Stimulated activated CD4-positive, alpha-beta T cell treated with anti-CD3 and anti-CD28 coated beads, Interleukin-2, amount 100 ng/mL, for 48 hours (primary cell): Measurements from ENCODE around the gene NMS.
A peak's percentile ranks its signal among the peaks of the same experiment; 100 is the strongest.
"Not testable (repeated sequence)": the region's sequence is repeated elsewhere in the genome, so short reads cannot be mapped to it uniquely, and the experiment has no call there.

Experiments used
- DNase-seq, 2 donors: peaks; one replicate each; pipeline ENCODE4 v3.0.0-alpha.2; 2020

NMS gene

GRCh38 chr2:100470182-100470581 lies at the start of gene NMS:
Gene NMS, plus strand, starts transcription at chr2:100470482. Its CDS starts 7 bp downstream, at chr2:100470489.
- DNase-seq = no peak

- DNase-seq = no peak
Measured at GRCh38 chr2:100422320-100423055, 47.8 kb upstream of the NMS start.

GRCh38 chr2:100423631-100424030 lies 46.7 kb upstream of the NMS start:
- DNase-seq = no peak

- no peak for DNase-seq
Measured at GRCh38 chr2:100424277-100424875, 45.9 kb upstream of the NMS start.

GRCh38 chr2:100425107-100425506 lies 45.2 kb upstream of the NMS start:
- no peak for DNase-seq

- DNase-seq = no peak
Measured at GRCh38 chr2:100425573-100426383, 44.5 kb upstream of the NMS start.

- DNase-seq = no peak
Measured at GRCh38 chr2:100426384-100426720, 43.9 kb upstream of the NMS start.

GRCh38 chr2:100427111-100427510 lies 43.2 kb upstream of the NMS start:
- DNase-seq = no peak

- peak; percentile 68 to 73 for DNase-seq
Measured at GRCh38 chr2:100427627-100428258, 42.5 kb upstream of the NMS start.

- no peak for DNase-seq
Measured at GRCh38 chr2:100429726-100430125, 40.6 kb upstream of the NMS start.

- DNase-seq = no peak
Measured at GRCh38 chr2:100437751-100438150, 32.5 kb upstream of the NMS start.

- no peak for DNase-seq
Measured at GRCh38 chr2:100446696-100447095, 23.6 kb upstream of the NMS start.

- no peak for DNase-seq
Measured at GRCh38 chr2:100451092-100451491, 19.2 kb upstream of the NMS start.

GRCh38 chr2:100451734-100452133 lies 18.5 kb upstream of the NMS start:
- DNase-seq = no peak

GRCh38 chr2:100453853-100454252 lies 16.4 kb upstream of the NMS start:
- DNase-seq = no peak

GRCh38 chr2:100456357-100456756 lies 13.9 kb upstream of the NMS start:
- DNase-seq = not testable (repeated sequence)

- no peak for DNase-seq
Measured at GRCh38 chr2:100460904-100461530, 9.3 kb upstream of the NMS start.

GRCh38 chr2:100470898-100471514 lies 724 bp downstream of the NMS start:
- no peak for DNase-seq

- DNase-seq = no peak
Measured at GRCh38 chr2:100476606-100477005, 6.3 kb downstream of the NMS start.

GRCh38 chr2:100482741-100483140 lies 12.5 kb downstream of the NMS start:
- no peak for DNase-seq

GRCh38 chr2:100483895-100484294 lies 13.6 kb downstream of the NMS start:
- no peak for DNase-seq

GRCh38 chr2:100484390-100484789 lies 14.1 kb downstream of the NMS start:
- no peak for DNase-seq

GRCh38 chr2:100485396-100485795 lies 15.1 kb downstream of the NMS start:
- DNase-seq = no peak
